HFF-Myc (cell line): Measurements from ENCODE around the gene ENTR1.
"Not testable (repeated sequence)": the region's sequence is repeated elsewhere in the genome, so short reads cannot be mapped to it uniquely, and the experiment has no call there.

Source experiments
- DNase-seq: peaks from one replicate; pipeline ENCODE4 v3.0.0-alpha.2; 2011; ENCODE audit warnings: low read depth; ENCODE audit errors: extremely low read depth
- H3K4me3 ChIP-seq: replicated peaks from 2 replicates; pipeline ENCODE4 v1.5.1; 2011; ENCODE audit warnings: low read depth, mild to moderate bottlenecking, control low read depth, low read length
- CTCF ChIP-seq: IDR thresholded peaks from 2 replicates; pipeline ENCODE4 v1.5.1; 2012; ENCODE audit warnings: mild to moderate bottlenecking, low read depth, low read length, control low read depth; ENCODE audit errors: missing control alignments

ENTR1 gene

GRCh38 chr9:136426787-136427186 is 16.4 kb upstream of the ENTR1 start:
- no peak for TF ChIP-seq CTCF
- DNase-seq, result no peak
- H3K4me3 ChIP-seq, result no peak overlapping the region

DNA sequence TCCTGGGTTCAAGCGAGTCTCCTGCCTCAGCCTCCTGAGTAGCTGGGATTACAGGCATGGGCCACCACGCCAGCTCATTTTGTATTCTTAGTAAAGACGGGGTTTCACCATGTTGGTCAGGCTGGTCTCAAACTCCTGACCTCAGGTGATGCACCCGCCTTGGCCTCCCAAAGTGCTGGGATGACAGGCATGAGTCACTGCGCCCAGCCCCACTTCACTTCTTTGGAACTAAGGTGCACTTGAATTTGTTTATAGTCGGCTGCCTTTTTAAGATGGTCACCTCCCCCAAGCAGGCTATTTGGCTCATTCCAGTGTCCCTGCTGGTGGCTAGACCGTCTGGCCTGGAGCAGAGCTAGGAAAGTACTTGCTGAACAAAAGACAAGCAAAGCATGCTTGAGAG is 15.0 kb upstream of the ENTR1 start:
- not testable (repeated sequence) for H3K4me3 ChIP-seq, DNase-seq

DNA sequence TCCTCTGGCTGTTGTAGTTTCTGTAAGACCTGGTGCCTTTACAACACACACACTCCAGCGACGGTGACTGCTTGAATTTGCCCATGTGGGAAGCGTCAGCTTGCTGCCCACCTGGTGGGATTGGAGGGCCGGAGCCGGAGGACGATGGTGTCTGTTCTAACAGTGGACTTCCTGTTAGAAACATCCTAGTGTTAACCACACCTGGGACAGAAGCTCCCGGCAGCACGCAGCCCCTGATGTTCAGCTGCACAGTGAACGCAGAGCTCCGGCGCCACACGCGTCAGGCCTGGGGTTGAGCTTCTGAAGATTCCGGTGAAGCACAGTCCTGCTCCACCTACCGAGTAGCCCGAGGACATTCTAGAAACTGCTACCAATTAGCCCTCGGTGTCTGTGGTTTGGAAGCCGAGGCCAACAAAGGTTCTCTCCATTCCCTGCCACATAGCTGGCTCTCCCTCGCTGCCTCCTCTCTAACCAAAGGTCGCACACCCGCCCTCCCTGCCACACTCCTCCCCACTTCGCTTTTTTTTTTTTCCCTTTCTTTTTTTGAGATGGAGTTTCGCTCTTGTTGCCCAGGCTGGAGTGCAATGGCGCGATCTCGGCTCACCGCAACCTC is 14.4 kb upstream of the ENTR1 start:
- no peak for DNase-seq
- no peak overlapping the region for H3K4me3 ChIP-seq
- no peak for TF ChIP-seq CTCF

DNA sequence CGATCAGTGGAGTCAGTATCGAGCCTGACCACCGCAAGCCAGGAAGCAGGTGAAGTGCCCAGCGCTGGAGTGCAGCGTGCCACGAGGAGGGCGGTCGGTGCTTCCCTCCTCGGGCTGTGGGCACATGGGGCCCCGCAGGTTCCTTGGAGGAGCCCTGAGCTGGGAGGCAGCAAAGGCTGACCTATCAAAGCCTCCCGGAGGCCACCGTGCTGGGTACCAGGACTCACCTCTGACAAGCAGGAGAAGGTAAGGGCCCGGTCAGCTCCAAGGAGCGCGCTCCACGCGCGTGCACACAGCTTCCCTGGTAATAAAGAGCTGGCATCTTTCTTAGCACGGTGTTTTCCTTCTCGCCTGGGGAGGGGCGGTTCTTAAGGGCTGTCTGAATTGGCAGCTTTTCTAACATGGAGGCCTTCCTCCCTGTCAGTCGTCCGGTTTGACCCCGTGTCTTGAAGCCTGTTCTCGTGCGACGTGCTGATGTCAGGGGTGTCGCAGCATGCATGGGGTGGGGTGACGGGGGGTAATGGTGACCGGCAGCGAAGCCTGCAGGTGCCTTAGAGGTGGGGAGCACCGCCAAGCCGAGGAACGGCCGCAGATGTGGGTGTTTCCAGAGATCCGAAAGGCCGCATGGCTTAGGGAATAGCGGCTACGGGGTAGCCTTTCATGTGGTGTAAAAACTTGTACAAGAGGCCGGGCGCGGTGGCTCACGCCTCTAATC is 13.2 kb upstream of the ENTR1 start:
- no peak overlapping the region for H3K4me3 ChIP-seq
- no peak for TF ChIP-seq CTCF
- DNase-seq, result no peak

GRCh38 chr9:136422876-136423275 is 12.5 kb upstream of the ENTR1 start:
- TF ChIP-seq CTCF, result no peak
- no peak overlapping the region for H3K4me3 ChIP-seq
- no peak for DNase-seq

DNA sequence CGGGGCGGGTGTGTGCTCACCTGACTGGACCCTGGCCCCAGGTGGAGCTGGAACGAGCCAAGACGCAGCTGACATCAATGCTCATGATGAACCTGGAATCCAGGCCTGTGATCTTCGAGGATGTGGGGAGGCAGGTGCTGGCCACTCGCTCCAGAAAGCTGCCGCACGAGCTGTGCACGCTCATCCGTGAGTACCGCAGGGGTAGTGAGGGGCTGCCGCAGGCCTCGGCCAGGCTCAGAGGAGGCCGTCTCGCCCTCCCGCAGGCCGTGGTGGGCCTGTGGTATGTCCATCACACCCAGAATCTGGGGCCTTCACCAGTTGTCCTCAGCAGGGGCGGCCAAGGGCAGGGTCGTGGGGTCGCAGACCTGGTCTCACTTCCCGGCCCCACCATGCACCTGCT is 11.4 kb upstream of the ENTR1 start:
- no peak for TF ChIP-seq CTCF
- no peak for DNase-seq
- no peak overlapping the region for H3K4me3 ChIP-seq

- no peak for TF ChIP-seq CTCF
- DNase-seq, result no peak
- H3K4me3 ChIP-seq, result no peak overlapping the region
Observed at GRCh38 chr9:136419092-136419420, 8.6 kb upstream of the ENTR1 start.
